HG03066 (cell line): ENCODE measurements around the gene CATSPER3.

Experiments
- ATAC-seq: cut with Tn5 transposase; IDR thresholded peaks from one replicate; pipeline ENCODE4 v1.9.1; 2021; ENCODE audit warnings: low read depth; ENCODE audit not compliant: unreplicated experiment

CATSPER3 gene

DNA sequence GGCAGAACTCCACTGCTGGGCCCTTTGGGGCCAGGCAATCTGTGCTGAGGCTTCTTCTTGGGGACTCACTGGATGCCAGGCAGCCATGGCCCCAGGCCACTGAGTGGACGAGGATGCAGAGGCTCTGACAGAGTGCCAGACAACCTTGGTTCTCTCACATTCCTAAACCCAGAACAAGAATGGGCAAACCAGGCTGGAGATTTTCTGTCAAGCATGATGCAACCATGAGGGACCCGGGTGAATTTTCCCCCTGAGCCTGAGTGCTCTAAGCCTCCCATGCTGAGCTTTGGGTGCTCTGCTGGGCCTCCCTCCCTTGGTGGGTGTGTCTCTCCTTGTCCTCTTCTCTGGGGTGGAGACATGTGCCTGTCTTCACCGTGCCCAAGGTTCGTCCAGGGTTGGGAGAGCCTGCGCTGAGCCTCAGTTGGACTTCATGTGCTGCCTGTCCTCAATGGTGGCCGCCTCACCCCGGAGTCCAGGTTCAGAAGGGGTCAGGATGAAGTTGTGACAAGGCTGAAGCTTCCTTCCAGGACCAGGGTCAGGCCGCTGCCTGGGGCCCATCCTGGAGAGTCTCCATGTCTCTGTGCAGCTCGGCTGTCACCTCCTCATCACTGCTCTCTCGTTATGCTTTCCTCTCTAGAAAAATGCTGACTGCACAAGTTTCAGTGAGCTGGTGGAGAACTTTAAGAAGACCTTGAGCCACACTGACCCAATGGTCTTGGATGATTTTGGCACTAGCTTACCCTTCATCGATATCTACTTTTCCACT, 42.2 kb downstream of the CATSPER3 start:
- no peak for ATAC-seq

DNA sequence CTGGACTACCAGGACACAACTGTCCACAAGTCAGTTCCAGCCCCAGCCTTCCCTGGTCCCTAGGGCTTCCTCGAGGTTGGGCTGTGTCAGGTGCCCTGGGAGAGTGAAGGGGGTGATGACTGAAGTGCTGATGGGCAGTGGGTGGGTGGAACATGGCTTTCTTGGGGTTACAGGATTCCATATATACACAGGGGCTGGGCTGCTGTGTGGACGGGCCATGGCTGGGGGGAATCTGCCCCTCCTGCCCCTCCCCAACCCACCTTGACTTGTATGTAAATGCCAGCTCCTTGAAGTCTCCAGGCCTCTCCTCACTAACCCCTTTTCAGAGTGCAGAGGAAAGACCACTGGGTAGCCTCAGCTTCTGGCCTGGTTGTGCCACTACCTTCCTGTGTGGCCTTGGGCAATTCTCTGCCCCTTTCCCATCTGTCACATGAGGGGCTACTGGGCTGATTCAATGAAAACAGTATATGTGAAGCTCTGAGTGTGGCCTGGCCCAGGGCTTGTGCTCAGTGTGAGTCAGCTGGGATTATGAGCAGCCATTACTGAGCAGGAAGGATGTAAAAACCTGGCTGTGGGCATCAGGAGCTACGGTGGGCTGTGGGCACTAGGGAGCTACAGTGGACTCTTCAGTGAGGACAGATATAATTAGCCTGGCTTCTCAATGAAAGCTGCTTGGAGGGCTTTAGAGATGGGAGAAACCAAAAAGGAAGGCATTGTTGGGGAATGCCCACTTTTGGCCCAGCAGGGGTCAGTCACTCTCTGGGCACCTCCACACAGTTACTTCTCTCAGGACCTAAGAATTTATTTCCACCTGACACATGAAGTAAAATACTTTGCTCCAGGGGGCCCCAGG, 43.0 kb downstream of the CATSPER3 start:
- no peak for ATAC-seq

DNA sequence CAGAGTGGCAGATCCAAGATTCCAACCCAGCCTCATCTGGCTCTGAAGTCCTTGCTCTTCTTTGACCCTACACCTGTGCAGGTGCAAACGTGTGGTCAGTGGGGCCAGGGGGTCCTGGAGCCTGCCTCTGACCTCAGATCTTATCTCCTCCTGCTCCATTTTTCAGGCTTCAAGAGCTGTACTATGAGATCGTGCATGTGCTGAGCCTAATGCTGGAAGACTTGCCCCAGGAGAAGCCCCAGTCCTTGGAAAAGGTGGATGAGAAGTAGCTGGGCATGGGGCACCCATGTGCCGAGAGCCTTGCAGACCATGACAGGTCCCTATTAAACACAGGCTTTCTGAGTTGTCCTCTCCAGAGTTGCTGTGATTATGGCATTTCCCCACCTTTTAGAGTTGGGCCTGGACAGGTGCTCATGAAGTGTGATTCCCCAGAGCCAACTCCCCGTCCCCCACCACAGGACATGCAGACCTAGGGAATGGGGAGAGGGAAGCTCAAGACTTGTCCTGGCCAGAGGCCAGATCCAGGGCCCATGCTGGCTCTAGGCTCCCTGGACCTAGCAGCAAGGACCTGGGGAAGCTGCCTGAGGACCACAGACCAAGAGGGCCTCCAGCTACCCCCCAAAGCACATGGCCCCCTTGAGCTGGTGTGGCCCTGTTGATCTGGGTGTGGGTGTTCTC, 43.8 kb downstream of the CATSPER3 start:
- ATAC-seq, result no peak

DNA sequence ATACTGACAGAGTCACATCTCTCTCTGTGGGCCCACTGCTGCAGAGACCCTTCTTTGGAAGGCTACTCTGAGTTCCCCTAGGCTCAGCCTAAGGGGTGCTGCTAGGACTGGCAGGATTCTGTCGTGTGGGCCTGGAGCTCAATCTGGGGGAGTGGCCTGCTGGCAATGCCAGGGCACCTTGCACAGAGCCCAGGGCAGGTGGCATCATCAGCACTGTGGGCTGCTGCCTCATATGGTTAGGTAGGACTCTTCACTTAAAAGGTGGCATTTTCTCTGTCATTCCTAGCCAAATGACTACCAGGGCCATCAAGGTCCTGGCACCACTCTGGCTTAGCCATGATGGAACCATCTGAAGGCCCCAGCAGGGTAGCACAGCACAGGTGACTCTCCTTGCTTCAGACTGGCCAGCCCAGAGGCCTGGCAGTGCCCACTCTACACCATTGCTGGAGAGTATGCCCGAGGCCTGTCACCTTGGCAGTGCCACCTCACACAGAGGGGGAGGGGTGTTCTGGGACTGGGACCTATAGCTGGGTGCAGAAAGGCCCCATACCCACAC, 44.4 kb downstream of the CATSPER3 start:
- ATAC-seq, result no peak

DNA sequence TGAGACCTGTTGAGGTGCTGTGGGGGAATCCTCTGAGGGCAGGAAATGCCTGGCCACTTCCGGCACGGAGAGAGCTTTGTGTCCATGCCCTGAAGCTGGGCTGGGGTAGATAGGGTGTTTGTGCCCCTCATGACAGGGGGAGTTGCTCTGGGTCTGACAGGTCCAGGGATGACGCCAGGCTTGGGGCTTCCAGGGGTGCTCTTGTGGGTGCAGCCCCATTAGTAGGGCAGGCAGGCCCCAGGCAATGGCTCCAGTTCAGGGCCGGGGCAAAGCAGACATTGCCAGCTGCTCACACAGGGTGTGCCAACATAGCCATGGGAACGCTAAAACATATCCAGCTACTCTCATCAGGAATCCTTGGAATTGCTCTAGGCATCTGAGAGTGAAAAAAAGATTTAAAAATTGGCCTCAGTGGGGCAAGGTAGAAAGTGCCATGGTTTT, 45.3 kb downstream of the CATSPER3 start:
- no peak for ATAC-seq

DNA sequence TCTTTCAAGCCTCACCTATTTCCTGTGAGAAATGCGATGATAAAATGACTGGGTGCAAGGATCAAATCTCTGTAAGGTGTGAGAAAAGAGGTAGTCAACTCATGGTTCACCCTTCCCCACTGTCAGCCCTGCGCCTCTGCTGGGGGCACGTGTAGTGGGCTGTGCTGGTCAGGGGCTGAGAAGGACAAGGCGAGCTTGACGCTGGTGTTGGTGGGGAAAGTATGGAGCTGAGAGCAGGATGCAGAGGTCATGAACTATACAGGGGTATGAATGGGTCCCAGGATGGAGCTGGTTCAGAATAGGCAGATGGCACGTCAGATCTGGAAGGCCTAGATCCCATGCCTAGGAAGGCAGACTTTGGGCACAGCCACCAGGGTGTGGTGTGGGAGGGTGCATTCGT, 45.7 kb downstream of the CATSPER3 start:
- no peak for ATAC-seq

DNA sequence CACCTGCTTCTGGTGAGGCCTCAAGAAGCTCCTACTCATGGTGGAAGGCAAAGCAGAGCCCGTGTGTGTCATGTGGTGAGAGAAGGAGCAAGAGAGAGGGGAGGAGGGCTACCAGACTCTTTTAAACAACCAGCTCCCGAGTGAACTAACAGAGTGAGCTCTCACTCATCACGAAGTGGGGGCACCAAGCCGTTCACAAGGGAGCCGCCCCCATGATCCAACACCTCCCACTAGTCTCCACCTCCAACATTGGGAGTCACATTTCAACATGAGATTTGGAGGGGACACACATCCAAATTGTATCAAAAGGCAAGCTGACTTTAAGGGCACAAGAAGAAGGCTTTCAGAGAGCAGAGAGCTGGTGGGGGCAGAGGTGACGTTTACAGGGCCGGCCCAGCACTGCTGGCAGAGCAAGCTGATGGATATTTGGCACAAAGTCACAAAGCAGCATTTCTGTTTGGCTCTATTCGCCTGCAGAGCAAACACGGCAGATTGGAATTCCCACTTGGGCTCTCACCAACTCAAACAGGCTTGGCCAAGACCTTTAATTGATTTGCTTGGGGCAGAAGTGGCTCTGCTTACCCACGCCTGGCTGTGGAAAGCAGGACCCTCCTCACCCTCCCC, 46.4 kb downstream of the CATSPER3 start:
- ATAC-seq, result no peak

DNA sequence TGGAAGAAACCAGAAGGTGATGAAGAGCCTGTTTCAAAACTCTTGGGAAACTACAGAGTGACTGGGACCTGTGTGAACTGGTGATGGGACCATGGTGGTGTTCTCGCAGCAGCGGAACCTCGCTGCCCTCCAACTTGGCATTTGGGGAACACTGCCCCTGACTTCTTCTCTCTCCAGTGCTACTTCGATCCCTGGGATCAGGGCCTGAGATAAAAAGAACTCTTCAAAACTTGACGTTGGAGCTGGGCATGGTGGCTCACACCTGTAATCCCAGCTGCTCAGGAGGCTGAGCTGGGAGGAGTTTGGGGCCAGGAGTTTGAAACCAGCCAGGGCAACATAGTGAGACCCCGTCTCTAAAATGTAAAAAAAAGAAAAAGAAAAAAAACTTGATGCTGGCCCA, 48.2 kb downstream of the CATSPER3 start:
- ATAC-seq, result no peak

DNA sequence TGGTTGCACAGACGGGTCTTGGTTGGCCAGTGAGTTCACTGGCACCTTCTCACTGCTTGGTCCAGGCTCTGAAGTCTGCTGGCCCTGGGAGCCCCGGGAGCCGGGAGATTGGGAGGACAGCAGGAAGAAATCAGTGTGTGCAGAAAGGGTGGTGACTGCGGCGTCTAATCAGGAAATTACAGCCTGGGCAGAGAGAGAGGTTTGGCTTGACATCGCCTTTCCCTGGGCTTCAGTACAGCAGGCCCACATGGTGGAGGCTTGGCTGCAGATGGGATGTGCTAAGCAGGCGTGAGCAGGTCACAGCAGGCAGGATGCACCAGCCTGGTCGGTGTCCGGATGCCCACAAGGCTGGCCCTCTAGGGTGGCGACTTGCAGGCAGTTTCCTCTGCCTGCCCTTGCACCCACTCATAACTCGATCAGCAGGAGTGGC, 49.2 kb downstream of the CATSPER3 start:
- ATAC-seq, result no peak

DNA sequence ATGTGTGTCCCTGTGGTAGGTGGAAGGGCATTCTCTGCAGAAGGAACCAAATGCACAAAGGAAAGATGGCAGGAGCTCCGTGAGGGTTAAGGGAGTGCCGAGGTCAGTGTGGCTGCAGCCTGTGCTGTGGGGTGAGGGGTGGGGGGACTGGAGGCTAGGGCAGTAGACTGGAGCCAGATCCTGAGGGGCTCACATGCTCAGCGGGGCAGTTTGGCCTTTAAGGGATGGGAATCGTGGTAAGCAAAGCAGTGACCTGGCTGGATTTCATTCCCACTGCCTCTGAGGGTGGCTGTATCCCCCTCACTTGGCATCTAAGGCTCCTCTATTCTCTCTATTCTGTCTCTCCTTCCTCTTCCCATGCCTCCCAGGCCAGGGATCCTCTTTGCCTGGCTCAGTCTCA, 50.8 kb downstream of the CATSPER3 start:
- ATAC-seq, result no peak

DNA sequence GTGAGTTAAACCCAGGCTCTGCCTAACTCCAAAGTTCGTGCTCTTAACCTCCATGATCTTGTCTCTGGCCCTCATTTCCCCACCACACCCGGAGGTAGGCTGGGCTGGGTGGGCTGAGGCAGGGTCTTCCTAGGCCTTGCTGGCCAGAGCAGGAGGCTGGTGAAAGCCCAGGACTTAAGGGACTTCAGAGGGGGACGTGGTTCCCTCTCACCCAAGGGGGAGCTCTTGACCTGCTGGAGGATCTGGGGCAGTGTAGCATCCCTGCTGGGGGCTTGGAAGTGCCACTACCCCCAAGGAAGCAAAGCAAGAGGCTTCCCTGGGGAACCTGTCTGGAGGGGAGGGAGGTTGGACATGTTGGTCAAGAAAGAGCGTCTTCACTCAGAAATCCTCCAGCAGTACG, 51.6 kb downstream of the CATSPER3 start:
- ATAC-seq, result no peak

DNA sequence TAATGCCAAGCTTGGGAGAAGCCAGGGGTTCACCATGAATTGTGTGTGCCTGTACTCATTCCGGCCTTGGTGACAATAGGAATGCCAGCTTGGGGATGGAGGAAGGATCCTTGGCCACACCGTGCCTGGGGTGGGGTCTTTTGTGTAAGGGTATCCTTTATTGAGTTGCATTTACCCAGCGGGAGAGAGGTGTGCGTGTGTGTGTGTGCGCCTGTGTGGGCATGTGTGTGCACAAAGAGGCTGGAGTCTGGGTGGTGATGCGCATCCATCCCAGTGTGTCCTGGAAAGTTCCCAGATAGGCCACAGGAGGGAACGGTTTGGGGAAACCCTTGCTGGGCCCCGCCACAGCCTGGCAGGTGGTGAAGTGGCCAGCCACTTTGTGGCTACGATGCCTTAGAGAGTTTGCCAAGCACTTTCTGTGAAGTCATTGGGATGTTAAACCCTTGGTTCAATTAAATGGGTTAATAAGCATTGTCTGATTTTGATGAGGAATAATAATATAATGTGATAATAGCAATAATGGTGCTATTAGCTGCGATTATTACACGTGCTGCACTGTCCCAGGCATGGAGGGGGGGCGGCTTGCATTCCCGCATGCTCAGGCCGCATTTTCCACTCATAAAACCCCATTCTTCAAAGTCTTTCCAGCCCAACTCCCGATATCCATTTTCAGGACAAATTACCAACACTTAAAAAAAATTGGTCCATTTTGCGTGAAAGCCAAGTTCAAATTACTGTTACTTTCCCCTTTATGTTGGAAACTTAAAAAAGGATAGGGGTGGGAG, 52.6 kb downstream of the CATSPER3 start:
- ATAC-seq, result no peak

DNA sequence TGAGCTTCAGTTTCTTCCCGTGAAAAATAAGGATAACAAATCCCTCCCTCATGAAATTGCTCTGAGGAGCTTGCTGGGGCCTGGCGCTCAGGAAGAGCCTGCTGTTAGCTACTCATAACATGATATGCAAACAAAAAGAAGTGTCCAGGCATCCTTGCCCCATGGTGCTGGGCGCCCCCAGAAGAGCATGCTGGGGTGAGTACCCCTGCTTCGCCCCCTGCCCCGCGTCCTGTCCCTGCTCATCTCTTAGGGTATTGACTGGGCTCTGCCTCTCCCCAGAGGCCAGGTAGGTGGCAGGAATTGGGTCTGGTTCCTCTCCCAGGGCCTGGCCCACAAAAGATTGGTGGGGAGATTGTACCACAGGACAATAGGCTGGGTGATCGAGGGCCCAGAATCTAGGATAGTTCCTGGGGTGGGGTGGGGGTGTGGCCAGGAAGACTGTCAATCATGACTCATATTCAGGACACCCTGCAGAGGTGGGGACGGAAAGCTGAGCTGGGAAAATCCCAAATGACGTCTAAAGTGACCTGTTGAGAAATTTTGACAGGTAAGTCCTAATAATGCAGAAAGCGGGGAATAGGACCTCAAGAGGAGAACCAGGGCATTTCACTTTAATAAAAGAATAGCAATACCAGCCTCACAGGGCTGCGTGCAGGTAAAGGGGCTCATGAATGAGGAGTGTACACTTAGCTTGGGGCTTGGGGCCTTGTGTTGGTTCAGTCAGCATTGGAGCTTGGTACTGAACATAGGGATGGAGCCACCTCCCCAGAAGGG, 57.4 kb downstream of the CATSPER3 start:
- ATAC-seq, result no peak

DNA sequence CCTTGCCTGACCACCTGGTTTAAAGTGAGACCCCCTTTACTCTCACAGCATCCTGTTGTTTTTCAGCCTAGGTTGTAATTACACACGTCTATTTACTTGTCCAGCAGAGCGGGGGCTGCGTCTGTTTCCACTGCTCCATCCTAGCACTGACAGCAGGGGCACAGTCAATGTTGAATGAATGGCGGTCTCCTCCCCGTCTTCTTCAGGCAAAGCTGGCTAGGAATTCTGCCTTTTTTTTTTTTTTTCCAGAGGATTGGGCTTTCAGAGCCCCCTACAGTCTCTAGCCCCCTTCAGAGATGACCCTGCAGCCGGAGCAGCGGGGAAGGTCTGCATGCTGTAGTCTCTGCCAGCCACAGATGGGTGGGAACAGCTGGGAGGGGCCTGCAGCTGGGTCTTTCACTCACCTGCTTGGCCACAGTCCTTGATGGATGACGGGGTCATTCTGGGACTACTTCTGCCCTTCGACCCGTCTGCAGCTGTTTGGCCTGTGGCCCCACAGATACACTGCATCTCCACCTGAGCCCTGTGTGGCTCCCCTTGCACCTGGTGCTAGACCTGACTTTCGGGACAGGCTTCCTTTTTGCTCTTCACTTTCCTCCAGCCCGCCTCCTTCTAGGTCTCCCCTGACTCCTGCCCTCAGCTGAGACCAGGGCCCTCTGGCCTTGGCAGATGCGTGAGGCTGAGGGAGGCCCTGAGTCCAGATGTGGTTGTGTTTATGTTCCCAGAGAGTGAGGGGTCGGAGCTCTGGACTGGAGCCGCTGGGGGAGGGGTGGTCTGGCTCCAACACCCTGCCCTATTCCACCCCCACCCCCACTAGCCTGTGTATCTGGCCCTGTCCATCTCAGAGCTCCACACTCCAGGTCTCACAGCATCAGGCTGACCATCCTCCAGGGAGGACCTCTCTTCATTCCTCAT, 58.3 kb downstream of the CATSPER3 start:
- no peak for ATAC-seq

DNA sequence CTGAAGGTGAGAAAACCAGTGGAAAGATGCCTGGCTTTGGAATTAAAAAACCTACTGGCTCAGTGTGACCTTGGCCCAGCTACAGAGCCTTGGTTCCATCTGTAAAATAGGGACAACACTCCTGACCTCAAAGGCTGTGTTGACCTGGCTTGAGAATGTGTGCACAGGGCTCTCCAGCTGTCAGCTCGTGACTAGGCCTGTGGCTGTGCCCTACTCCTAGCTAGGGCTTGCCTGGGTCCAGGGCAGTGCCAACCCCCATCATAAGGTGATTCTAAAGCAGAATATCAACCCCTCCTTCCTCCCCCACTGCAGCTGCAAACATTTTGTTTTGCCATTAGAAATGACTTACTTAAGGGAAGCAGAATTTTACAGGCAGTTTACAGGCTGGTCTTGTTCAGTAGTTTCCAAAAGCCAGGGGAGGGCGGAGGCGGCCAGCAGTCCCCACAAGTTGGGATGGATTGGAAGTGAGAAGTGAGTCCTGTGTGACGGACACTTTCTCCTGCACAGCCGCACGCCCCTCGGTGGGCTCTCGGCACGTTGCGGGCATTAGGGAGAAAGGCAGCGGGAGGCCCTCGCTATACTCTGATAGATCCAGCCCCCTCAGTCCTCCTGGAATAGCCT, 59.0 kb downstream of the CATSPER3 start:
- ATAC-seq, result no peak

DNA sequence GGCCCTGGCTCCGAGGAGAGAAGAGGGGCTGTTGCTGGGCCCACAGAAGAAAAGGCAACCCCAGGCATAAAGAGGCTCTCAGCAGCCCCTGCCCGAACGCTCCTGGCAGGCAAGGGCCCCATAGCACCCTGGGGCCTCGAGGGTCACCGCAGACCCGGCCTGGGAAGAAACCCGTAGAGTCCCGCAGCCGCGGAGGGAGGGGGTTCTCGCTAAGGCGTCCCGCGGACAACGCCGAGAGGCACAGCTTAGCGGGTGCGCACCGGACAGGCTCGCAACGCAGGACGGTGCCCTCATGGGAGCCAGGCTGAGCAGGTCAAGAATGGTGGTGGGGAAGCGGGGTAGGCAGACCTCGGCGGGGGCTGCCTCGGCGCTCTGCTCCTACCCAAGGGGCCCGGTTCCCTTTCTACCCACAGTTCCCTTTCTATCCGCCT, 59.6 kb downstream of the CATSPER3 start:
- ATAC-seq, result no peak
